ENCODE measurements around the gene USH2A. TPM values are rescaled to one million over a fixed set of nuclear protein-coding genes. Genes with fewer than 3 reads are reported as not detected.

Gene USH2A
- total and polyA plus RNA-seq, 4 donors: 0.09 to 0.39 (median 0.15) TPM

- Histone ChIP-seq H3K4me1 (ENCODE audit: control insufficient read depth, insufficient read depth, low read length) (no peaks in the 10 kb centered on the region), H3K9me3 (ENCODE audit: control insufficient read depth, insufficient read depth, low read length) (no peaks in the 10 kb centered on the region), H3K4me3 (ENCODE audit: low read depth, low read length) (no peak overlapping the region), H3K27ac (ENCODE audit: low read depth, low read length) (no peak overlapping the region), H3K27me3 (ENCODE audit: control insufficient read depth, insufficient read depth, low read length) (no peaks in the 10 kb centered on the region), H3K36me3 (ENCODE audit: control insufficient read depth, insufficient read depth, low read length) (no peaks in the 10 kb centered on the region)
- no peak for DNase-seq (ENCODE audit: low read depth in 4 of 6, low spot score in 6 of 6)
- 100% methylated on average over 1 of the region's 12 CpGs for WGBS (ENCODE audit: insufficient coverage)
Observed at GRCh38 chr1:215926670-215927069, 496.6 kb downstream of the USH2A start.

- 89% methylated on average over 1 of the region's 3 CpGs for WGBS (ENCODE audit: insufficient coverage)
- Histone ChIP-seq H3K4me1 (ENCODE audit: control insufficient read depth, insufficient read depth, low read length) (no peaks in the 10 kb centered on the region), H3K4me3 (ENCODE audit: low read depth, low read length) (no peak overlapping the region), H3K9me3 (ENCODE audit: control insufficient read depth, insufficient read depth, low read length) (no peaks in the 10 kb centered on the region), H3K27me3 (ENCODE audit: control insufficient read depth, insufficient read depth, low read length) (no peaks in the 10 kb centered on the region), H3K36me3 (ENCODE audit: control insufficient read depth, insufficient read depth, low read length) (no peaks in the 10 kb centered on the region), H3K27ac (ENCODE audit: low read depth, low read length) (no peak overlapping the region)
- DNase-seq (ENCODE audit: low read depth in 4 of 6, low spot score in 6 of 6): no peak
Observed at GRCh38 chr1:215923129-215923824, 500.0 kb downstream of the USH2A start.

GRCh38 chr1:215911406-215911968, 511.8 kb downstream of the USH2A start:
- H3K27me3 ChIP-seq (ENCODE audit: control insufficient read depth, insufficient read depth, low read length): no peaks in the 10 kb centered on the region
- no CpG with 5 or more reads among the region's 1 CpG for WGBS (ENCODE audit: insufficient coverage)
- H3K36me3 ChIP-seq (ENCODE audit: control insufficient read depth, insufficient read depth, low read length): no peaks in the 10 kb centered on the region

DNA sequence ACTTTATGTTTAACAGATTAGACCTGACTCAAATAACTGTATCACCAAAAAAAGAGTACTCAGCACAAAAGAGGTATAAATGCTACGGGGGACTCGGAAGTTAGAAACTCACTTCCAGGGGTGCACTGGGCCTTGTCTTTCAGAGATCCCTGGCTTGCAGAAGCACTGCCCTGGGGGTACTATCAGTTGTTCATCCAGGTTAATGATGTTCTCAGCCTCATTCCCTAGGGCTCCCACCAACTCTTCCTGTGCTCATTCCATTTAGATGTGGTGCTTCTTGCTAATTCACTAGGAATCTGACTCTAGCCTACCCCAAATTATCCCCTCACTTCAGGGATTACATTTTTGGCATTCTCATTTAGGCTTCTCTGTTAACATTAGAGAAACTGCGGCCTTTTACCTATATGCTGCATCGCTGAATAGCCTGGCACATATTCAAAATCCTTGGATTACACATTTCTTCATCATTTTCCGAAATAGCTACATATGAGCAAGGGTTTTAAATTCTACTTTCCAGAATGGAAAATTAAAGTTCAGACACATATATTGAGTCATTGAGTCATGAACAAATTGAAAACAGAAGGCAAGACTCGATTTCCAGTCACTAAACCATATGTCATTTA, 517.6 kb downstream of the USH2A start:
- Histone ChIP-seq H3K4me3 (ENCODE audit: low read depth, low read length) (no peak overlapping the region), H3K9me3 (ENCODE audit: control insufficient read depth, insufficient read depth, low read length) (no peaks in the 10 kb centered on the region), H3K4me1 (ENCODE audit: control insufficient read depth, insufficient read depth, low read length) (no peaks in the 10 kb centered on the region), H3K27me3 (ENCODE audit: control insufficient read depth, insufficient read depth, low read length) (no peaks in the 10 kb centered on the region), H3K27ac (ENCODE audit: low read depth, low read length) (no peak overlapping the region), H3K36me3 (ENCODE audit: control insufficient read depth, insufficient read depth, low read length) (no peaks in the 10 kb centered on the region)
- WGBS (ENCODE audit: insufficient coverage): 94% methylated on average over 2 of the region's 6 CpGs
- no peak for DNase-seq (ENCODE audit: low read depth in 4 of 6, low spot score in 6 of 6)

More at GRCh38 chr1:215911406-215911968, 511.8 kb downstream of the USH2A start:
- no peaks in the 10 kb centered on the region for H3K4me1 ChIP-seq (ENCODE audit: control insufficient read depth, insufficient read depth, low read length)
- no peaks in the 10 kb centered on the region for H3K9me3 ChIP-seq (ENCODE audit: control insufficient read depth, insufficient read depth, low read length)
- H3K4me3 ChIP-seq (ENCODE audit: low read depth, low read length): no peak overlapping the region
- DNase-seq (ENCODE audit: low read depth in 4 of 6, low spot score in 6 of 6): no peak
- H3K27ac ChIP-seq (ENCODE audit: low read depth, low read length): no peak overlapping the region

GRCh38 chr1:215900684-215901083, 522.6 kb downstream of the USH2A start:
- H3K27me3 ChIP-seq (ENCODE audit: control insufficient read depth, insufficient read depth, low read length): no peaks in the 10 kb centered on the region

DNA sequence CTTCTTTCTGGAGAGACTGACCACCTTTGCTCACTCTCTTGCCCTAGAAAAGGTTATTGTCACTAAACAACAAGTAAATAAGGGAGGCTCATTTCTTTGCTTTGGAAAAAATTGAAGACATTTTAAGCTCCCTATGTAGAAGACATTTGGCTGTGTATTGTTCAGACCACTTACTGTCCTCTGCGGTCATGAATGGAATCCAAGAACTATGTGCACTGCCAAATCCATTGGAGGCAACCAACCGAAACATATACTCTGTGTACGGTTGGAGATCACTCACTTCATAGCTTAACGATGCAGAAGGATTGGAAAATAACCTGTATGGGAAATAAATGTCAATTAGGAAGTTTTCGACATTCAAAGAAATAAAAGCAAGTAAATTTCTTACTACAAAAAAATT, 523.3 kb downstream of the USH2A start:
- H3K27ac ChIP-seq (ENCODE audit: low read depth, low read length): no peak overlapping the region
- no peaks in the 10 kb centered on the region for H3K36me3 ChIP-seq (ENCODE audit: control insufficient read depth, insufficient read depth, low read length)
- H3K9me3 ChIP-seq (ENCODE audit: control insufficient read depth, insufficient read depth, low read length): no peaks in the 10 kb centered on the region
- no CpG with 5 or more reads among the region's 5 CpGs for WGBS (ENCODE audit: insufficient coverage)
- H3K4me3 ChIP-seq (ENCODE audit: low read depth, low read length): no peak overlapping the region
- no peaks in the 10 kb centered on the region for H3K27me3 ChIP-seq (ENCODE audit: control insufficient read depth, insufficient read depth, low read length)
- no peaks in the 10 kb centered on the region for H3K4me1 ChIP-seq (ENCODE audit: control insufficient read depth, insufficient read depth, low read length)
- DNase-seq (ENCODE audit: low read depth in 4 of 6, low spot score in 6 of 6): no peak

More at GRCh38 chr1:215900684-215901083, 522.6 kb downstream of the USH2A start:
- H3K36me3 ChIP-seq (ENCODE audit: control insufficient read depth, insufficient read depth, low read length): no peaks in the 10 kb centered on the region
- WGBS (ENCODE audit: insufficient coverage): 73% methylated on average over 5 of the region's 6 CpGs
- no peak overlapping the region for H3K27ac ChIP-seq (ENCODE audit: low read depth, low read length)
- H3K4me1 ChIP-seq (ENCODE audit: control insufficient read depth, insufficient read depth, low read length): no peaks in the 10 kb centered on the region
- no peaks in the 10 kb centered on the region for H3K9me3 ChIP-seq (ENCODE audit: control insufficient read depth, insufficient read depth, low read length)
- DNase-seq (ENCODE audit: low read depth in 4 of 6, low spot score in 6 of 6): peak in 1 of 6 donors; percentile 47
- no peak overlapping the region for H3K4me3 ChIP-seq (ENCODE audit: low read depth, low read length)

- Histone ChIP-seq H3K9me3 (ENCODE audit: control insufficient read depth, insufficient read depth, low read length) (no peaks in the 10 kb centered on the region), H3K27ac (ENCODE audit: low read depth, low read length) (no peak overlapping the region), H3K36me3 (ENCODE audit: control insufficient read depth, insufficient read depth, low read length) (no peaks in the 10 kb centered on the region), H3K4me3 (ENCODE audit: low read depth, low read length) (no peak overlapping the region), H3K4me1 (ENCODE audit: control insufficient read depth, insufficient read depth, low read length) (no peaks in the 10 kb centered on the region), H3K27me3 (ENCODE audit: control insufficient read depth, insufficient read depth, low read length) (no peaks in the 10 kb centered on the region)
- DNase-seq (ENCODE audit: low read depth in 4 of 6, low spot score in 6 of 6): no peak
- WGBS (ENCODE audit: insufficient coverage): no CpG with 5 or more reads among the region's 3 CpGs
Observed at GRCh38 chr1:215895893-215896292, 527.4 kb downstream of the USH2A start.

DNA sequence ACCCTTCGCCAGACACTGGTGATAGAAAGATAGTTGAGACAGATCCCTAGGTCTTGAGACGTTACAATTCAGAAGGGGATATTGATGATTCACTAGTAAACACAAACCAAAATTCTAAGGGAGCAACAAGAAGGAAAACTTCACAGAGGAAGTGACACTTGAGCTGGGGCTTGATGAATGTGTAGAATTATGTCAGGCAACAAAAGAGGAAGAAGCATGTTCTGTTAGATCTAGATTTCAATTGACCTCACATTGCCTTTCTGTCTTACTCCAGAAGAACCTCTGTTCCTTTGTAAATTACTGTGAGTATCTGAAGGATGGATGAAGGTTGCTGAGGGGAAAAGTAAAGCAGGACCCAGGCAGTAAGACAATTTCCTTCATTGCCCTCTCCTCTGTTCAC, 528.0 kb downstream of the USH2A start:
- H3K9me3 ChIP-seq (ENCODE audit: control insufficient read depth, insufficient read depth, low read length): no peaks in the 10 kb centered on the region
- WGBS (ENCODE audit: insufficient coverage): no CpG with 5 or more reads among the region's 2 CpGs
- no peak overlapping the region for H3K27ac ChIP-seq (ENCODE audit: low read depth, low read length)
- H3K4me3 ChIP-seq (ENCODE audit: low read depth, low read length): no peak overlapping the region
- DNase-seq (ENCODE audit: low read depth in 4 of 6, low spot score in 6 of 6): no peak
- no peaks in the 10 kb centered on the region for H3K27me3 ChIP-seq (ENCODE audit: control insufficient read depth, insufficient read depth, low read length)
- no peaks in the 10 kb centered on the region for H3K36me3 ChIP-seq (ENCODE audit: control insufficient read depth, insufficient read depth, low read length)
- H3K4me1 ChIP-seq (ENCODE audit: control insufficient read depth, insufficient read depth, low read length): no peaks in the 10 kb centered on the region

DNA sequence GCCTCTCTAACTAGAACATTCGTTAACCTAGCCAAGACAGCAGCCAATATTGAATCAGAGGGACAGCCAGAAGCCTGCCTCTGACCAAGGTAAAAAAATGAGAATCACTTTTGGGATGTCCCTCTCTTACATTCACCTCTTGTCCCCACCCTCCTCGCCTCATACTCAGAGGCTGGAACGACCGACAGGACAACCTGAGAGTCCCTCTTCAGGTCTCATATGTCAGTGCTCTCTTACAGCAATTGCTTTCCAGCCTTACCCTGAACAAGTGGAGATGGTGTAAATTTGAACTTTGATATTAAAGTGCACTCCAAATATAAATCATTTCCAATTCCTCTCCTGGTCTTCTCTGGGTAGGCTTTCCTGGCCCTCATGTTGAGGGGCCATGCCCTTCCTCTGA, 528.6 kb downstream of the USH2A start:
- no peaks in the 10 kb centered on the region for H3K36me3 ChIP-seq (ENCODE audit: control insufficient read depth, insufficient read depth, low read length)
- no peaks in the 10 kb centered on the region for H3K9me3 ChIP-seq (ENCODE audit: control insufficient read depth, insufficient read depth, low read length)
- no peak overlapping the region for H3K27ac ChIP-seq (ENCODE audit: low read depth, low read length)
- no peaks in the 10 kb centered on the region for H3K27me3 ChIP-seq (ENCODE audit: control insufficient read depth, insufficient read depth, low read length)
- no peak overlapping the region for H3K4me3 ChIP-seq (ENCODE audit: low read depth, low read length)
- H3K4me1 ChIP-seq (ENCODE audit: control insufficient read depth, insufficient read depth, low read length): no peaks in the 10 kb centered on the region
- WGBS (ENCODE audit: insufficient coverage): 86% methylated on average over 3 of the region's 4 CpGs
- DNase-seq (ENCODE audit: low read depth in 4 of 6, low spot score in 6 of 6): no peak
